ENCODE measurements around the gene NAT16. TPM values are rescaled to one million over a fixed set of nuclear protein-coding genes. Genes with fewer than 3 reads are reported as not detected.

The NAT16 gene
- total and polyA plus RNA-seq, 9 of the 15 experiments (the other 6 are each of a cell fraction or from before 2014, with no cell fraction given), result 0.04 TPM; not detected in 8

DNA sequence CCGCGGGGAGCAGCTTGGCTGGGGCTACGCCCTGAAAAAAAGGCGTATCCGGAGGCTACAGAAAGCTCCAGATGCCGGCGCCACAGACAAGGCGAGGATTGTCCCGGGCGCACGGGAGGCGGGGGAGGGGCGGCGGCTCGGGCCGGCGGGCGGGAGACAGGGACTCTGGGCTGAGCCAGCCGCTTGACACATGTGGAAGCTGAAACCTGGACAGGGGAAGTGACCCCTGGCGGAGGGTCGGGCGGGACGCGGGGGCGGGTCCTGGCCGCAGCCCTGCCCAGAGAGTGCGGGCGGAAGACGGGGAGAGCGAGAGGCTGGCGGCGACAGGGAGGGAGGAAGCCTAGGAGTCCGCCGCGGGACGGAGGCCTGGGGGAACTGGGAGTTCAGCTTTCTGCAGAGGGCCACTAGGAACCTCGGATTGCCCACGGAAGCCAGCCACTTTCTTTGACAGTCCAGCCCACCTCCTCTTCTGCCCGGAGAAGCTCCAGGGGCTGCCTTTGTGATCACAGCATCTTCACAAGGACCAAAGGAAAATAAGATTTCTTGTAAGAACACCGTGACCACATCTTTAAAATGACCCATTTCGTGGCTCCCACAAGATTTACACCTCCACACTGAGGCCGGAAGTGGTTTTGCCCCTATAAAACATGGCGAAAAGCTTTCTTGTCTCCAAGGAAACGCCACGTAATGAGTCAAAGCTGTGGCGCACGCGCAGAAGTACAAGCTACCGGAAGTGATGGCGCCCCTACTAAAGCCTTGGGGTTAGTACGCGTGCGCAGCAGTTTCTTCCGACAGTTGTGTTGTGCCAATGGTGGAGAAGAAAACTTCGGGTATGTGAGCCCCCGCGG is 37.5 kb upstream of the NAT16 start, which contains the start of the genes PLOD3 and ZNHIT1 (continued):
- TF ChIP-seq MYNN (IDR thresholded peaks at IDR 0.05) (no peak; the same call in none of the 2 replicates), MYNN (CRISPR knock-in tag; IDR thresholded peaks at IDR 0.05) (no peak), ETS2 (tag; IDR thresholded peaks at IDR 0.05; ENCODE audit: borderline replicate concordance, poor library complexity, severe bottlenecking) (no peak), MAZ (CRISPR knock-in tag; conservative IDR thresholded peaks at IDR 0.05 in 1 of 2, IDR thresholded peaks at IDR 0.05 in 1 of 2) (peak; percentile 53 to 92), HNRNPLL (IDR thresholded peaks at IDR 0.05; ENCODE audit: low read depth, low read length, poor library complexity, severe bottlenecking) (peak; percentile 40), HNRNPL (IDR thresholded peaks at IDR 0.05; ENCODE audit: low read depth, low read length) (no peak), KDM1A (IDR thresholded peaks at IDR 0.05) (peak in 1 of 2 experiments; percentile 38; a peak in 1 of 4 replicates), KLF16 (IDR thresholded peaks at IDR 0.05) (peak; percentile 46; the same call in 1 of the 2 replicates), ESRRA (IDR thresholded peaks at IDR 0.05; ENCODE audit: borderline replicate concordance, low read depth) (peak; percentile 36; the same call in 1 of the 2 replicates), DMBX1 (CRISPR knock-in tag; IDR thresholded peaks at IDR 0.05; ENCODE audit: borderline replicate concordance) (no peak; the same call in 1 of the 2 replicates), SP1 (CRISPR knock-in tag; IDR thresholded peaks at IDR 0.05) (peak; percentile 59; the same call in 1 of the 2 replicates), CCAR2 (IDR thresholded peaks at IDR 0.05; ENCODE audit: low read depth, low read length) (no peak), ZBTB1 (CRISPR knock-in tag; IDR thresholded peaks at IDR 0.05; ENCODE audit: borderline replicate concordance, low read depth) (peak; percentile 97), ZNF324 (CRISPR knock-in tag; IDR thresholded peaks at IDR 0.05) (no peak), KLF1 (tag; IDR thresholded peaks at IDR 0.05) (0 out of 2 replicates have a peak, but pooled peaks have one; percentile 0), EHMT2 (IDR thresholded peaks at IDR 0.05) (no peak), CBFA2T2 (conservative IDR thresholded peaks at IDR 0.05) (no peak), KDM5B (IDR thresholded peaks at IDR 0.05; ENCODE audit: insufficient replicate concordance, low read depth, low read length) (peak; percentile 48)
- TF ChIP-seq, protein P1, sequence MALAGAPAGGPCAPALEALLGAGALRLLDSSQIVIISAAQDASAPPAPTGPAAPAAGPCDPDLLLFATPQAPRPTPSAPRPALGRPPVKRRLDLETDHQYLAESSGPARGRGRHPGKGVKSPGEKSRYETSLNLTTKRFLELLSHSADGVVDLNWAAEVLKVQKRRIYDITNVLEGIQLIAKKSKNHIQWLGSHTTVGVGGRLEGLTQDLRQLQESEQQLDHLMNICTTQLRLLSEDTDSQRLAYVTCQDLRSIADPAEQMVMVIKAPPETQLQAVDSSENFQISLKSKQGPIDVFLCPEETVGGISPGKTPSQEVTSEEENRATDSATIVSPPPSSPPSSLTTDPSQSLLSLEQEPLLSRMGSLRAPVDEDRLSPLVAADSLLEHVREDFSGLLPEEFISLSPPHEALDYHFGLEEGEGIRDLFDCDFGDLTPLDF (CRISPR knock-in tag; IDR thresholded peaks at IDR 0.05), result 0 out of 2 replicates have a peak, but pooled peaks have one; percentile 31
- TF ChIP-seq, protein P2, sequence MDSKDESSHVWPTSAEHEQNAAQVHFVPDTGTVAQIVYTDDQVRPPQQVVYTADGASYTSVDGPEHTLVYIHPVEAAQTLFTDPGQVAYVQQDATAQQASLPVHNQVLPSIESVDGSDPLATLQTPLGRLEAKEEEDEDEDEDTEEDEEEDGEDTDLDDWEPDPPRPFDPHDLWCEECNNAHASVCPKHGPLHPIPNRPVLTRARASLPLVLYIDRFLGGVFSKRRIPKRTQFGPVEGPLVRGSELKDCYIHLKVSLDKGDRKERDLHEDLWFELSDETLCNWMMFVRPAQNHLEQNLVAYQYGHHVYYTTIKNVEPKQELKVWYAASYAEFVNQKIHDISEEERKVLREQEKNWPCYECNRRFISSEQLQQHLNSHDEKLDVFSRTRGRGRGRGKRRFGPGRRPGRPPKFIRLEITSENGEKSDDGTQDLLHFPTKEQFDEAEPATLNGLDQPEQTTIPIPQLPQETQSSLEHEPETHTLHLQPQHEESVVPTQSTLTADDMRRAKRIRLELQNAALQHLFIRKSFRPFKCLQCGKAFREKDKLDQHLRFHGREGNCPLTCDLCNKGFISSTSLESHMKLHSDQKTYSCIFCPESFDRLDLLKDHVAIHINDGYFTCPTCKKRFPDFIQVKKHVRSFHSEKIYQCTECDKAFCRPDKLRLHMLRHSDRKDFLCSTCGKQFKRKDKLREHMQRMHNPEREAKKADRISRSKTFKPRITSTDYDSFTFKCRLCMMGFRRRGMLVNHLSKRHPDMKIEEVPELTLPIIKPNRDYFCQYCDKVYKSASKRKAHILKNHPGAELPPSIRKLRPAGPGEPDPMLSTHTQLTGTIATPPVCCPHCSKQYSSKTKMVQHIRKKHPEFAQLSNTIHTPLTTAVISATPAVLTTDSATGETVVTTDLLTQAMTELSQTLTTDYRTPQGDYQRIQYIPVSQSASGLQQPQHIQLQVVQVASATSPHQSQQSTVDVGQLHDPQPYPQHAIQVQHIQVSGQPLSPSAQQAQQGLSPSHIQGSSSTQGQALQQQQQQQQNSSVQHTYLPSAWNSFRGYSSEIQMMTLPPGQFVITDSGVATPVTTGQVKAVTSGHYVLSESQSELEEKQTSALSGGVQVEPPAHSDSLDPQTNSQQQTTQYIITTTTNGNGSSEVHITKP (IDR thresholded peaks at IDR 0.05; ENCODE audit: partially characterized antibody), result peak; percentile 5
- TF ChIP-seq, protein P3, sequence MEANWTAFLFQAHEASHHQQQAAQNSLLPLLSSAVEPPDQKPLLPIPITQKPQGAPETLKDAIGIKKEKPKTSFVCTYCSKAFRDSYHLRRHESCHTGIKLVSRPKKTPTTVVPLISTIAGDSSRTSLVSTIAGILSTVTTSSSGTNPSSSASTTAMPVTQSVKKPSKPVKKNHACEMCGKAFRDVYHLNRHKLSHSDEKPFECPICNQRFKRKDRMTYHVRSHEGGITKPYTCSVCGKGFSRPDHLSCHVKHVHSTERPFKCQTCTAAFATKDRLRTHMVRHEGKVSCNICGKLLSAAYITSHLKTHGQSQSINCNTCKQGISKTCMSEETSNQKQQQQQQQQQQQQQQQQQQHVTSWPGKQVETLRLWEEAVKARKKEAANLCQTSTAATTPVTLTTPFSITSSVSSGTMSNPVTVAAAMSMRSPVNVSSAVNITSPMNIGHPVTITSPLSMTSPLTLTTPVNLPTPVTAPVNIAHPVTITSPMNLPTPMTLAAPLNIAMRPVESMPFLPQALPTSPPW (CRISPR knock-in tag; IDR thresholded peaks at IDR 0.05), result peak; percentile 83
